Hepatocyte (in vitro differentiated cells): Measurements from ENCODE around the gene MEIOC. TPM values are rescaled to one million over a fixed set of nuclear protein-coding genes. Genes with fewer than 3 reads are reported as not detected.

Experiments used
- DNase-seq: peaks from one replicate; pipeline ENCODE4 v3.0.0-alpha.2; 2016; ENCODE audit warnings: low spot score
- H2AFZ ChIP-seq: fragments of 200-600 bp; sonication (generic); 2 replicates; pipeline ENCODE4 v1.6.0; 2016; ENCODE audit warnings: antibody characterized with exemption, mild to moderate bottlenecking
- H3K27ac ChIP-seq: fragments of 200-600 bp; sonication (generic); 2 replicates; pipeline ENCODE4 v1.5.1; 2016; ENCODE audit warnings: mild to moderate bottlenecking
- H3K27me3 ChIP-seq: fragments of 200-600 bp; sonication (generic); 2 replicates; pipeline ENCODE4 v1.6.1; 2016
- H3K36me3 ChIP-seq: fragments of 200-600 bp; sonication (generic); replicated peaks from 2 replicates; pipeline ENCODE4 v1.5.1; 2016; ENCODE audit warnings: low read depth; ENCODE audit not compliant: insufficient read depth
- H3K4me1 ChIP-seq: fragments of 200-600 bp; sonication (generic); 2 replicates; pipeline ENCODE4 v1.5.1; 2016; ENCODE audit warnings: mild to moderate bottlenecking, moderate library complexity; ENCODE audit not compliant: insufficient read depth
- H3K4me2 ChIP-seq: fragments of 200-600 bp; sonication (generic); 2 replicates; pipeline ENCODE4 v1.6.0; 2016
- H3K4me3 ChIP-seq: fragments of 200-600 bp; sonication (generic); 2 replicates; pipeline ENCODE4 v1.5.1; 2016; ENCODE audit warnings: mild to moderate bottlenecking
- H3K79me2 ChIP-seq: fragments of 200-600 bp; sonication (generic); 2 replicates; pipeline ENCODE4 v1.6.0; 2017; ENCODE audit warnings: mild to moderate bottlenecking
- H3K9me2 ChIP-seq: fragments of 200-600 bp; sonication (generic); replicated peaks from 2 replicates; pipeline ENCODE4 v1.6.0; 2017; ENCODE audit warnings: mild to moderate bottlenecking; ENCODE audit not compliant: insufficient read depth
- H3K9me3 ChIP-seq: fragments of 200-600 bp; sonication (generic); 2 replicates; pipeline ENCODE4 v1.5.1; 2016; ENCODE audit warnings: low read depth, mild to moderate bottlenecking
- H4K20me1 ChIP-seq: fragments of 200-600 bp; sonication (generic); 2 replicates; pipeline ENCODE4 v1.6.0; 2016; ENCODE audit warnings: mild to moderate bottlenecking; ENCODE audit not compliant: insufficient read depth, poor library complexity, severe bottlenecking
- CTCF ChIP-seq: fragments of 200-600 bp; sonication (generic); IDR thresholded peaks from 2 replicates; pipeline ENCODE4 v1.5.1; 2016; ENCODE audit warnings: antibody characterized with exemption, mild to moderate bottlenecking; ENCODE audit not compliant: poor library complexity
- EZH2 ChIP-seq: fragments of 200-600 bp; sonication (generic); IDR thresholded peaks from 2 replicates; pipeline ENCODE4 v1.6.1; 2016; ENCODE audit warnings: antibody characterized with exemption, mild to moderate bottlenecking, borderline replicate concordance
- EZH2phosphoT487 ChIP-seq: fragments of 200-600 bp; sonication (generic); IDR thresholded peaks from one replicate; pipeline ENCODE4 v1.6.1; 2018; ENCODE audit warnings: antibody characterized with exemption, mild to moderate bottlenecking, low read depth, moderate library complexity; ENCODE audit not compliant: unreplicated experiment, severe bottlenecking
- WGBS: methylation state at CpG from one replicate; pipeline ENCODE4 v1.1.6; 2016; ENCODE audit warnings: low lambda C conversion rate; ENCODE audit errors: missing lambda C conversion rate; 5-methylcytosine and 5-hydroxymethylcytosine counted together
- polyA plus RNA-seq: library from polyadenylated mRNA; unstranded; fragments of >200 nt; fragmentation: Nextera tagmentation; extraction: Ambion mirVana; gene quantifications from 2 replicates; pipeline ENCODE4 v1.2.1, GENCODE V29; 2016
- total RNA-seq: library from RNA; depleted of rRNA; stranded (reverse); fragments of >200 nt; gene quantifications from 2 replicates; pipeline ENCODE4 v1.2.3, GENCODE V29; 2014

The MEIOC gene
- total and polyA plus RNA-seq, 2 experiments from 2014 or later = 0.13 to 0.18 TPM

DNA sequence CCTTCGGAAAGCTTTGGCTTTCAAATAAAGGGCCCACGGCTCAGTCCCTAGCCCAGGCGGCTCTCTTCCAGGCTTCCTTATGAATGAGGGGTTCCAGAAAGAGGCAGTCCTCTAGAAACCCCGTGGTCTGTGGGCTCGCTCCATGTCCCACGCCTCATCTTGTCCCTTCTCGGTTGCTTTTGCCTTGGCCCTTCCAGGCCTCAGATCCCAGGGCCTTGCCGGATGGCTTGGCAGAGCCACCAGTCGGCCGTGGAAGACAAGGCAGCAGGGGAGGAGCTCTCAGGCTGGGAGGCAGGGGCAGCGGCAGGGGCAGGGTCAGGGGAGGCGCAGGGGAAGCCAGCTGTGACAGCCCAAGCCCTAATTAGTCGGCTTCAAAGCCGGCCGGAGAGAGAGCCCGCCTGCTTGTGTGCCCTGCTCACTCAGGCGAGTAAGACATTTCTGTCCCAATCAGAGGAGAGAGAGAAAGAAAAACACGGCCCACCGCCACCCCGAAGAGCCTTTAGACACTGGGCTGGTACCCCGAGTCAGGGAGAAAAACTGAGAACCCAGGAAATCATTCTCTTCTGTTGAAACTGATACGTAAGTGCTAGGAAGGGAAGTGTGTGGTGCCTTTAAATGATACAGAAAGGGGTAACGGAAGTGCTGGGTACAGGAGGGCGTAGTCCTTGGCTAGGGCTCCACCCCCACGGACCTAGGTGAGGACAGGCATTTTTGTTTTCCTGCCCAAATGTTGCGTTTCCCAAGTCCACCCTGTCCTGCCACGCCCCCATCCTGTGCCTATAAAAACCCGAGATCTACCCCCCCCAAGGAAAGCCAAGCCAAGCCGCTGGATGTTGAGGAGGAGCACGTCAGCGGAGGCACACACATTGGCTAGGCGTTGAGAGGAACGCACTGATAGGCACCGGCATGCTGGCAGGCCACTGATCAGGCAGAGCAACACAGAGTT lies 27.8 kb upstream of the MEIOC start:
- DNase-seq = peak; percentile 19
- Histone ChIP-seq H2AFZ (peak overlapping the region; percentile 74), H3K4me1 (peaks cover 8% of the 10 kb centered on the region), H3K27ac (no peak overlapping the region), H3K36me3 (no peaks in the 10 kb centered on the region), H3K4me3 (no peak overlapping the region), H3K4me2 (peak overlapping the region; percentile 25), H3K27me3 (no peaks in the 10 kb centered on the region), H4K20me1 (no peaks in the 10 kb centered on the region), H3K9me2 (no peaks in the 10 kb centered on the region), H3K79me2 (no peaks in the 10 kb centered on the region), H3K9me3 (no peaks in the 10 kb centered on the region)
- TF ChIP-seq CTCF (no peak), EZH2 (no peak), EZH2phosphoT487 (no peak)
- WGBS = 60% methylated on average over 33 of the region's 34 CpGs

DNA sequence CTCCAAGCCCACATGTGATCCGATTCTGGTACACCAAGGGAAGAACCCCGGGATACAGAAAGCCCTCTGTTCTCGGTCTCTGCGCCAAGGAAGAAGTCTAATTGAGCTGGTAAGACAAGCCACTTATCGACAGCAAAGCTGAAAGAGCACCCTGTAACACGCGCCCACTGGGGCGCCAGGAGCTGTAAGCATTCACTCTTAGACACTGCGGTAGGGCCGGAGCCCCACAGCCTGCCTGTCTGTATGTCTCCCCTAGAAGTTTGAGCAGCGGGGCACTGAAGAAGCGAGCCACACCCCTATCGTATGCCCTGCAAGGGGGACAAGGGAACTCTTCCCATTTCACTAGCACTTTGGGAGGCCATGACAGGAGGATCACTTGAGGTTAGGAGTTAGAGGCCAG lies 27.0 kb upstream of the MEIOC start:
- no peaks in the 10 kb centered on the region for H3K27me3 ChIP-seq
- 92% methylated on average over 13 of the region's 13 CpGs for WGBS

GRCh38 chr17:44630703-44631102 lies 25.6 kb upstream of the MEIOC start:
- no peaks in the 10 kb centered on the region for H3K9me2 ChIP-seq
- no peak overlapping the region for H3K4me3 ChIP-seq
- H4K20me1 ChIP-seq = no peaks in the 10 kb centered on the region
- H3K27ac ChIP-seq = no peak overlapping the region
- no peaks in the 10 kb centered on the region for H3K9me3 ChIP-seq
- no peak for DNase-seq
- TF ChIP-seq EZH2 (no peak), CTCF (no peak), EZH2phosphoT487 (no peak)
- H3K4me1 ChIP-seq = peaks cover 8% of the 10 kb centered on the region
- no peaks in the 10 kb centered on the region for H3K27me3 ChIP-seq
- no peaks in the 10 kb centered on the region for H3K36me3 ChIP-seq
- 95% methylated on average over 4 of the region's 4 CpGs for WGBS
- H3K79me2 ChIP-seq = no peaks in the 10 kb centered on the region
- no peak overlapping the region for H2AFZ ChIP-seq
- no peak overlapping the region for H3K4me2 ChIP-seq

More for the DNA sequence above, 27.0 kb upstream of the MEIOC start:
- Histone ChIP-seq H3K9me2 (no peaks in the 10 kb centered on the region), H3K4me3 (no peak overlapping the region), H3K9me3 (no peaks in the 10 kb centered on the region), H3K79me2 (no peaks in the 10 kb centered on the region), H3K36me3 (no peaks in the 10 kb centered on the region), H2AFZ (no peak overlapping the region), H3K27ac (no peak overlapping the region), H3K4me1 (peaks cover 8% of the 10 kb centered on the region), H3K4me2 (no peak overlapping the region), H4K20me1 (no peaks in the 10 kb centered on the region)
- no peak for TF ChIP-seq CTCF
- no peak for TF ChIP-seq EZH2
- no peak for TF ChIP-seq EZH2phosphoT487
- no peak for DNase-seq
